WTC11 (cell line): ENCODE measurements around the gene HSD17B8. TPM values are rescaled to one million over a fixed set of nuclear protein-coding genes. Genes with fewer than 3 reads are reported as not detected.

ENCODE experiments used
- ATAC-seq: fragments of 200-7000 bp; cut with Tn5 transposase; 2 replicates; pipeline ENCODE4 v1.10.0; 2021; ENCODE audit warnings: mild to moderate bottlenecking, moderate library complexity
- CTCF ChIA-PET: fragments of 300-600 bp; sonication (Branson Sonifier 250); formaldehyde crosslinking; loops from one replicate; lab custom pipeline; 2021; ENCODE audit warnings: antibody characterized with exemption; lab: Charles Lee
- POLR2A ChIA-PET: fragments of 350-600 bp; sonication (Branson Sonifier 250); formaldehyde crosslinking; loops from one replicate; lab custom pipeline; 2021; ENCODE audit warnings: antibody characterized with exemption; lab: Charles Lee
- DNase-seq: peaks from one replicate; pipeline ENCODE4 v3.0.0; 2021; ENCODE audit warnings: low spot score
- H3K27ac Mint-ChIP-seq: 2 replicates; pipeline ENCODE4 v1.8.0; 2021; ENCODE audit warnings: mixed read lengths
- H3K27me3 Mint-ChIP-seq: 2 replicates; pipeline ENCODE4 v1.8.0; 2021; ENCODE audit warnings: low read depth, mild to moderate bottlenecking, moderate library complexity, mixed read lengths
- H3K36me3 Mint-ChIP-seq: 2 replicates; pipeline ENCODE4 v1.8.0; 2021; ENCODE audit warnings: mixed read lengths
- H3K4me1 Mint-ChIP-seq: 2 replicates; pipeline ENCODE4 v1.8.0; 2022; ENCODE audit warnings: mixed read lengths
- H3K4me3 Mint-ChIP-seq: 2 replicates; pipeline ENCODE4 v1.8.0; 2021; ENCODE audit warnings: mild to moderate bottlenecking, moderate library complexity, mixed read lengths
- H3K9me3 Mint-ChIP-seq: 2 replicates; pipeline ENCODE4 v1.8.0; 2021; ENCODE audit warnings: mixed read lengths
- ARID4B ChIP-seq: sonication (generic); formaldehyde crosslinking; IDR thresholded peaks from 2 replicates; pipeline ENCODE4 v1.8.0; 2023; ENCODE audit warnings: missing genetic modification reagents, mild to moderate bottlenecking, borderline replicate concordance
- ATF3 ChIP-seq: sonication (generic); formaldehyde crosslinking; conservative IDR thresholded peaks from 2 replicates; pipeline ENCODE4 v1.8.1; 2022; ENCODE audit warnings: mild to moderate bottlenecking, missing genetic modification reagents
- CBFB ChIP-seq: sonication (generic); formaldehyde crosslinking; IDR thresholded peaks from 2 replicates; pipeline ENCODE4 v1.8.1; 2022; ENCODE audit warnings: mild to moderate bottlenecking, low read depth, missing genetic modification reagents
- CREB1 ChIP-seq: sonication (generic); formaldehyde crosslinking; IDR thresholded peaks from 2 replicates; pipeline ENCODE4 v1.8.0; 2023; ENCODE audit warnings: mild to moderate bottlenecking, missing genetic modification reagents
- ELF4 ChIP-seq: sonication (generic); formaldehyde crosslinking; IDR thresholded peaks from 2 replicates; pipeline ENCODE4 v1.8.1; 2022; ENCODE audit warnings: low read depth, mild to moderate bottlenecking, moderate library complexity, missing genetic modification reagents
- ETV6 ChIP-seq: sonication (generic); formaldehyde crosslinking; IDR thresholded peaks from 2 replicates; pipeline ENCODE4 v1.8.1; 2022; ENCODE audit warnings: mild to moderate bottlenecking, missing genetic modification reagents
- FOXJ3 ChIP-seq: sonication (generic); formaldehyde crosslinking; IDR thresholded peaks from 2 replicates; pipeline ENCODE4 v1.9.0; 2021; ENCODE audit warnings: missing genetic modification reagents, mild to moderate bottlenecking, borderline replicate concordance
- GABPB1 ChIP-seq: sonication (generic); formaldehyde crosslinking; IDR thresholded peaks from 2 replicates; pipeline ENCODE4 v1.8.1; 2023; ENCODE audit warnings: mild to moderate bottlenecking, missing genetic modification reagents
- GTF2I ChIP-seq: fragments of 250-450 bp; sonication (Bioruptor Pico); conservative IDR thresholded peaks from 2 replicates; pipeline ENCODE4 v1.4.0; 2021; ENCODE audit warnings: mild to moderate bottlenecking
- HMGA2 ChIP-seq: fragments of 250-450 bp; sonication (Bioruptor Pico); IDR thresholded peaks from 2 replicates; pipeline ENCODE4 v1.4.0; 2021; ENCODE audit warnings: mild to moderate bottlenecking, moderate library complexity
- JUN ChIP-seq: sonication (generic); formaldehyde crosslinking; IDR thresholded peaks from 2 replicates; pipeline ENCODE4 v1.8.0; 2023; ENCODE audit warnings: mild to moderate bottlenecking, missing genetic modification reagents
- NFATC4 ChIP-seq: fragments of 250-450 bp; sonication (Bioruptor Pico); IDR thresholded peaks from 2 replicates; pipeline ENCODE4 v1.9.0; 2021; ENCODE audit warnings: mild to moderate bottlenecking
- NFYB ChIP-seq: sonication (generic); formaldehyde crosslinking; conservative IDR thresholded peaks from 2 replicates; pipeline ENCODE4 v1.8.0; 2022; ENCODE audit warnings: low read depth, missing genetic modification reagents
- NR2C2 ChIP-seq: sonication (generic); formaldehyde crosslinking; IDR thresholded peaks from 2 replicates; pipeline ENCODE4 v1.8.0; 2022; ENCODE audit warnings: mild to moderate bottlenecking, missing genetic modification reagents
- TCF7 ChIP-seq: sonication (generic); formaldehyde crosslinking; IDR thresholded peaks from 2 replicates; pipeline ENCODE4 v1.8.0; 2022; ENCODE audit warnings: mild to moderate bottlenecking, low read depth, missing genetic modification reagents, moderate library complexity
- ZNF138 ChIP-seq: sonication (generic); formaldehyde crosslinking; conservative IDR thresholded peaks from 2 replicates; pipeline ENCODE4 v1.8.1; 2022; ENCODE audit warnings: mild to moderate bottlenecking, moderate library complexity, missing genetic modification reagents
- ZNF219 ChIP-seq: sonication (generic); formaldehyde crosslinking; IDR thresholded peaks from 2 replicates; pipeline ENCODE4 v1.8.0; 2023; ENCODE audit warnings: missing genetic modification reagents, mild to moderate bottlenecking, borderline replicate concordance
- ZNF232 ChIP-seq: sonication (generic); formaldehyde crosslinking; IDR thresholded peaks from 2 replicates; pipeline ENCODE4 v1.8.0; 2022; ENCODE audit warnings: mild to moderate bottlenecking, missing genetic modification reagents
- ZNF416 ChIP-seq: fragments of 250-450 bp; sonication (Bioruptor Pico); IDR thresholded peaks from 2 replicates; pipeline ENCODE4 v1.9.0; 2021; ENCODE audit warnings: mild to moderate bottlenecking, inconsistent platforms
- ZNF512 ChIP-seq: sonication (generic); formaldehyde crosslinking; IDR thresholded peaks from 2 replicates; pipeline ENCODE4 v1.8.1; 2022; ENCODE audit warnings: missing genetic modification reagents, borderline replicate concordance
- total RNA-seq: library from RNA; stranded (reverse); gene quantifications from 3 replicates; pipeline ENCODE4 v1.2.3, GENCODE V29; 2021
- TF ChIP-seq, protein P1 (sequence below): sonication (generic); formaldehyde crosslinking; IDR thresholded peaks from 2 replicates; pipeline ENCODE4 v1.8.0; 2022; ENCODE audit warnings: mild to moderate bottlenecking, missing genetic modification reagents
- TF ChIP-seq, protein P2 (sequence below): sonication (generic); formaldehyde crosslinking; IDR thresholded peaks from 2 replicates; pipeline ENCODE4 v1.8.0; 2022; ENCODE audit warnings: mild to moderate bottlenecking, missing genetic modification reagents
- TF ChIP-seq, protein P3 (sequence below): fragments of 250-450 bp; sonication (Bioruptor Pico); conservative IDR thresholded peaks from 2 replicates; pipeline ENCODE4 v1.9.0; 2021; ENCODE audit warnings: mild to moderate bottlenecking

Gene HSD17B8
- total RNA-seq, 1 experiment from 2014 or later, result 8.1 TPM

DNA sequence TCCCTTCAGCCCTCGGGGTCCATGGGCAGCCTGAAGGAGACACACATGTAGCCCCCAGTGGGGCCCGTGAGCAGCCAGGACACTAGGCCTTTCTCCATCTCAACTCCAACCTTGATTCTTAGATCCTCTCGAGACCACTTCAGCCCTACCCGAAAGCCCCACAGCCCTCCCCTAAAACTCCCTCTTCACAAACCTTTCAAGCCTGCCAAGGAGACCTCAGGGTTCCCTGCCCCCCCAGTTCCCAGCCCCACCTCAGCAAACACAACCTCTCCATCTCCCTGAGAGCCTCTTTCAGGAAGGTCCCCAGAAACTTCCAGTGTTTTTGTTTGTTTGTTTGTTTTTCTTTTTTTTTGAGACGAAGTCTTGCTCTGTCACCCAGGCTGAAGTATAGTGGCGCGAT is 23.3 kb upstream of the HSD17B8 start:
- POLR2A ChIA-PET, result no interaction called here
- CTCF ChIA-PET, result no interaction called here
- no peaks in the 10 kb centered on the region for H3K36me3 Mint-ChIP-seq
- no peak overlapping the region for H3K4me3 Mint-ChIP-seq
- ATAC-seq (no peak), DNase-seq (no peak)
- peaks cover 13% of the 10 kb centered on the region for H3K9me3 Mint-ChIP-seq
- H3K4me1 Mint-ChIP-seq, result peaks cover 7% of the 10 kb centered on the region
- H3K27me3 Mint-ChIP-seq, result peaks cover 16% of the 10 kb centered on the region
- no peak overlapping the region for H3K27ac Mint-ChIP-seq
- TF ChIP-seq NFYB (CRISPR knock-in tag), result no peak
- TF ChIP-seq ZNF512, result no peak
- TF ChIP-seq FOXJ3 (CRISPR knock-in tag), result no peak
- TF ChIP-seq JUN (CRISPR knock-in tag), result no peak
- TF ChIP-seq NFATC4 (CRISPR knock-in tag), result no peak
- no peak for TF ChIP-seq CBFB (CRISPR knock-in tag)
- TF ChIP-seq HMGA2 (CRISPR knock-in tag), result no peak
- TF ChIP-seq ZNF416 (CRISPR knock-in tag), result no peak
- TF ChIP-seq ARID4B, result no peak
- TF ChIP-seq CREB1 (CRISPR knock-in tag), result no peak

- Mint-ChIP-seq H3K27ac (peak overlapping the region; percentile 85; the same call in 1 of the 2 replicates), H3K4me3 (no peak overlapping the region), H3K27me3 (peaks cover 18% of the 10 kb centered on the region), H3K9me3 (peaks cover 13% of the 10 kb centered on the region), H3K36me3 (no peaks in the 10 kb centered on the region), H3K4me1 (peaks cover 7% of the 10 kb centered on the region)
- no peak for ATAC-seq
- ChIA-PET POLR2A (no interaction called here), CTCF (interaction anchor here (1.0 to 1.1 kb wide), 2 partner anchors 14 to 15 kb away, joined by 3 to 5 read pairs; no protein-coding TSS in a partner anchor)
- DNase-seq, result no peak
- TF ChIP-seq, protein P1, sequence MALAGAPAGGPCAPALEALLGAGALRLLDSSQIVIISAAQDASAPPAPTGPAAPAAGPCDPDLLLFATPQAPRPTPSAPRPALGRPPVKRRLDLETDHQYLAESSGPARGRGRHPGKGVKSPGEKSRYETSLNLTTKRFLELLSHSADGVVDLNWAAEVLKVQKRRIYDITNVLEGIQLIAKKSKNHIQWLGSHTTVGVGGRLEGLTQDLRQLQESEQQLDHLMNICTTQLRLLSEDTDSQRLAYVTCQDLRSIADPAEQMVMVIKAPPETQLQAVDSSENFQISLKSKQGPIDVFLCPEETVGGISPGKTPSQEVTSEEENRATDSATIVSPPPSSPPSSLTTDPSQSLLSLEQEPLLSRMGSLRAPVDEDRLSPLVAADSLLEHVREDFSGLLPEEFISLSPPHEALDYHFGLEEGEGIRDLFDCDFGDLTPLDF (CRISPR knock-in tag), result no peak
- TF ChIP-seq, protein P2, sequence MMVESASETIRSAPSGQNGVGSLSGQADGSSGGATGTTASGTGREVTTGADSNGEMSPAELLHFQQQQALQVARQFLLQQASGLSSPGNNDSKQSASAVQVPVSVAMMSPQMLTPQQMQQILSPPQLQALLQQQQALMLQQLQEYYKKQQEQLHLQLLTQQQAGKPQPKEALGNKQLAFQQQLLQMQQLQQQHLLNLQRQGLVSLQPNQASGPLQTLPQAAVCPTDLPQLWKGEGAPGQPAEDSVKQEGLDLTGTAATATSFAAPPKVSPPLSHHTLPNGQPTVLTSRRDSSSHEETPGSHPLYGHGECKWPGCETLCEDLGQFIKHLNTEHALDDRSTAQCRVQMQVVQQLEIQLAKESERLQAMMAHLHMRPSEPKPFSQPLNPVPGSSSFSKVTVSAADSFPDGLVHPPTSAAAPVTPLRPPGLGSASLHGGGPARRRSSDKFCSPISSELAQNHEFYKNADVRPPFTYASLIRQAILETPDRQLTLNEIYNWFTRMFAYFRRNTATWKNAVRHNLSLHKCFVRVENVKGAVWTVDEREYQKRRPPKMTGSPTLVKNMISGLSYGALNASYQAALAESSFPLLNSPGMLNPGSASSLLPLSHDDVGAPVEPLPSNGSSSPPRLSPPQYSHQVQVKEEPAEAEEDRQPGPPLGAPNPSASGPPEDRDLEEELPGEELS (CRISPR knock-in tag), result no peak
- no peak for TF ChIP-seq CREB1 (CRISPR knock-in tag)
- no peak for TF ChIP-seq ELF4 (CRISPR knock-in tag)
- no peak for TF ChIP-seq GABPB1
- no peak for TF ChIP-seq ATF3 (CRISPR knock-in tag)
- TF ChIP-seq ZNF138 (CRISPR knock-in tag), result no peak
- no peak for TF ChIP-seq FOXJ3 (CRISPR knock-in tag)
- no peak for TF ChIP-seq ETV6
- TF ChIP-seq ZNF232 (CRISPR knock-in tag), result no peak
- TF ChIP-seq NR2C2, result no peak
- no peak for TF ChIP-seq GTF2I
- TF ChIP-seq, protein P3, sequence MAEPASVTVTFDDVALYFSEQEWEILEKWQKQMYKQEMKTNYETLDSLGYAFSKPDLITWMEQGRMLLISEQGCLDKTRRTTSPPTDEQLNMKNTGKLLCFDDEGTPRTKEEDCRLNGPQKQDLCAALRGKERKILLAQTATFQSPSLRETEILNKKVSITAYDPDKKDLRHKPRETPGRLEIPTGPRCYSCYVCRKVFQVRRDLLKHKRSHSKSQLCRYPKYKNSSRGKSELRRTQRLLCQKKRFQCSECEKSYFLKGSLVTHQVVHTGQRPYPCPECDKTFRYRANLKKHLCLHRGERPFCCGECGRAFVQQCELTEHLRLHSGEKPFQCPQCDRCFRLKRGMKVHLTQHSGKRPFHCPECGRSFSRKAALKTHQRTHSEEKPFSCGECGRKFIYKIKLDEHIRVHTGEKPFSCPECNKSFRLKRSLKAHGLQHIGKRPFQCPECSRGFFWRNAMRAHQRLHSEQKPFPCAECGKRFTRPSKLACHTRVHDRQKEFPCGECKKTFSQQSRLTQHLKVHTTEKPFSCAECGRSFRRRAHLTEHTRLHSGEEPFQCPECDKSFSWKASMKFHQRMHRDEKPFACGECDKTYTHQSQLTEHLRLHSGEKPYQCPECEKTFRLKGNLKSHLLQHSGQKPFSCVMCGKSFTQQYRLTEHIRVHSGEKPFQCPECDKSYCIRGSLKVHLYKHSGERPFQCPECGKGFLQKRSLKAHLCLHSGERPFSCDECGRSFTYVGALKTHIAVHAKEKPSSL (CRISPR knock-in tag), result no peak
- TF ChIP-seq TCF7 (CRISPR knock-in tag), result no peak
- TF ChIP-seq ZNF219 (CRISPR knock-in tag), result no peak
Measured at GRCh38 chr6:33183071-33183683, 21.3 kb upstream of the HSD17B8 start.
